Left lobe of liver (tissue), 2 donors: ENCODE measurements around the gene MOBP. TPM values are rescaled to one million over a fixed set of nuclear protein-coding genes. Genes with fewer than 3 reads are reported as not detected.
"Not testable (repeated sequence)": the region's sequence is repeated elsewhere in the genome, so short reads cannot be mapped to it uniquely, and the experiment has no call there.

ENCODE experiments used
- ATAC-seq: fragments of 200-7000 bp; cut with Tn5 transposase; one replicate; pipeline ENCODE4 v1.9.1; 2020; ENCODE audit warnings: mild to moderate bottlenecking, moderate library complexity
- DNase-seq: peaks from one replicate; pipeline ENCODE4 v3.0.0-alpha.2; 2020; ENCODE audit warnings: low spot score
- total RNA-seq: library from RNA; stranded (reverse); gene quantifications from one replicate; pipeline ENCODE4 v1.2.1, GENCODE V29; 2021
- donor health status: DM: no; HTN: no; CAD: no; lungs with moderate emphysema.
- donor health status: DM: no; HTN: yes; CAD: no.

Gene MOBP
- not detected for total RNA-seq

- ATAC-seq (no peak), DNase-seq (no peak)
These were observed at the start of gene MOBP for GRCh38 chr3:39467394-39468107. Gene MOBP (plus strand): TSS chr3:39467680. CDS start chr3:39502070, 34,390 bp downstream.

- DNase-seq, ATAC-seq: not testable (repeated sequence)
These were observed 48.8 kb upstream of the MOBP start for GRCh38 chr3:39418556-39419225.

- DNase-seq (no peak), ATAC-seq (no peak)
These were observed 47.7 kb upstream of the MOBP start for GRCh38 chr3:39419742-39420315.

GRCh38 chr3:39420543-39420942, 46.9 kb upstream of the MOBP start:
- DNase-seq: no peak
- no peak for ATAC-seq

- ATAC-seq (no peak), DNase-seq (no peak)
These were observed 44.0 kb upstream of the MOBP start for GRCh38 chr3:39423436-39423970.

- ATAC-seq (no peak), DNase-seq (no peak)
These were observed 41.2 kb upstream of the MOBP start for GRCh38 chr3:39426312-39426711.

- ATAC-seq: no peak
- DNase-seq: no peak
These were observed 40.0 kb upstream of the MOBP start for GRCh38 chr3:39427506-39427905.

GRCh38 chr3:39428745-39429201, 38.7 kb upstream of the MOBP start:
- peak; percentile 61 for ATAC-seq
- DNase-seq: no peak

GRCh38 chr3:39429466-39429865, 38.0 kb upstream of the MOBP start:
- ATAC-seq: no peak
- DNase-seq: no peak

GRCh38 chr3:39432342-39432741, 35.1 kb upstream of the MOBP start:
- ATAC-seq (no peak), DNase-seq (no peak)

GRCh38 chr3:39433642-39434041, 33.8 kb upstream of the MOBP start:
- DNase-seq (no peak), ATAC-seq (no peak)

- ATAC-seq (no peak), DNase-seq (no peak)
These were observed 32.9 kb upstream of the MOBP start for GRCh38 chr3:39434574-39434973.

GRCh38 chr3:39435006-39435748, 32.3 kb upstream of the MOBP start:
- no peak for ATAC-seq
- DNase-seq: no peak

- ATAC-seq (no peak), DNase-seq (no peak)
These were observed 28.6 kb upstream of the MOBP start for GRCh38 chr3:39438880-39439279.

- ATAC-seq (no peak), DNase-seq (no peak)
These were observed 27.2 kb upstream of the MOBP start for GRCh38 chr3:39440316-39440715.

GRCh38 chr3:39443530-39443929, 23.9 kb upstream of the MOBP start:
- no peak for ATAC-seq
- DNase-seq: no peak

GRCh38 chr3:39445927-39446326, 21.6 kb upstream of the MOBP start:
- DNase-seq: no peak
- ATAC-seq: no peak

- ATAC-seq (no peak), DNase-seq (no peak)
These were observed 21.0 kb upstream of the MOBP start for GRCh38 chr3:39446444-39446843.

- ATAC-seq (peak; percentile 100), DNase-seq (peak; percentile 61)
These were observed 19.6 kb upstream of the MOBP start for GRCh38 chr3:39447637-39448483.
